Trophoblast cell (in vitro differentiated cells and primary cell): ENCODE measurements around the gene MRPL49.

Experiments used
- DNase-seq, 2 donors: peaks; one replicate each; pipeline ENCODE4 v3.0.0-alpha.2; 2016
- H2AFZ ChIP-seq: 2 replicates; pipeline ENCODE4 v1.6.1; 2013; ENCODE audit warnings: low read length, moderate library complexity, mild to moderate bottlenecking; ENCODE audit not compliant: insufficient read depth, poor library complexity
- H2AK5ac ChIP-seq: 2 replicates; pipeline ENCODE4 v1.6.1; 2013; ENCODE audit warnings: mild to moderate bottlenecking, low read length
- H2BK120ac ChIP-seq: 2 replicates; pipeline ENCODE4 v1.6.1; 2013; ENCODE audit warnings: low read length, mild to moderate bottlenecking, moderate library complexity; ENCODE audit not compliant: insufficient read depth, poor library complexity
- H2BK12ac ChIP-seq: 2 replicates; pipeline ENCODE4 v1.6.1; 2013; ENCODE audit warnings: mild to moderate bottlenecking, low read length, moderate library complexity
- H2BK5ac ChIP-seq: 2 replicates; pipeline ENCODE4 v1.6.1; 2013; ENCODE audit warnings: low read length, low read depth, moderate library complexity, mild to moderate bottlenecking; ENCODE audit not compliant: poor library complexity
- H3K14ac ChIP-seq: 2 replicates; pipeline ENCODE4 v1.6.1; 2013; ENCODE audit warnings: mild to moderate bottlenecking, low read length
- H3K18ac ChIP-seq: 2 replicates; pipeline ENCODE4 v1.6.1; 2013; ENCODE audit warnings: mild to moderate bottlenecking, low read length
- H3K23ac ChIP-seq: 2 replicates; pipeline ENCODE4 v1.6.1; 2013; ENCODE audit warnings: low read length
- H3K27ac ChIP-seq: 2 replicates; pipeline ENCODE4 v1.5.1; 2013; ENCODE audit warnings: low read depth, mild to moderate bottlenecking, inconsistent platforms, low read length, moderate library complexity
- H3K27me3 ChIP-seq: 2 replicates; pipeline ENCODE4 v1.6.1; 2013; ENCODE audit warnings: inconsistent platforms, mild to moderate bottlenecking, low read length, moderate library complexity; ENCODE audit not compliant: insufficient read depth
- H3K36me3 ChIP-seq, 2 experiments: 1 replicate in 1 of 2; 2 replicates in 1 of 2; pipeline ENCODE4 v1.6.1; 2013; ENCODE audit warnings: low read length in 2 of 2, mild to moderate bottlenecking in 2 of 2, moderate library complexity in 1 of 2; ENCODE audit not compliant: insufficient read depth in 2 of 2, control insufficient read depth in 1 of 2
- H3K4ac ChIP-seq: 2 replicates; pipeline ENCODE4 v1.6.1; 2013; ENCODE audit warnings: low read depth, mild to moderate bottlenecking, low read length, moderate library complexity
- H3K4me1 ChIP-seq, 2 experiments: 1 replicate in 1 of 2; 2 replicates in 1 of 2; pipeline ENCODE4 v1.6.1; 2013; ENCODE audit warnings: low read length in 2 of 2, mild to moderate bottlenecking in 2 of 2, moderate library complexity in 1 of 2; ENCODE audit not compliant: insufficient read depth in 2 of 2, control insufficient read depth in 1 of 2
- H3K4me2 ChIP-seq: 2 replicates; pipeline ENCODE4 v1.6.1; 2013; ENCODE audit warnings: inconsistent platforms, mild to moderate bottlenecking, low read length, moderate library complexity
- H3K4me3 ChIP-seq: 2 replicates; pipeline ENCODE4 v1.5.1; 2013; ENCODE audit warnings: mild to moderate bottlenecking, low read depth, low read length, inconsistent platforms
- H3K79me1 ChIP-seq: one replicate; pipeline ENCODE4 v1.6.1; 2013; ENCODE audit warnings: low read length
- H3K79me2 ChIP-seq: 2 replicates; pipeline ENCODE4 v1.6.1; 2013; ENCODE audit warnings: low read length, mild to moderate bottlenecking; ENCODE audit not compliant: control insufficient read depth, insufficient read depth, poor library complexity
- H3K9ac ChIP-seq: 2 replicates; pipeline ENCODE4 v1.6.1; 2013; ENCODE audit warnings: mild to moderate bottlenecking, low read length
- H3K9me3 ChIP-seq: 2 replicates; pipeline ENCODE4 v1.6.1; 2013; ENCODE audit warnings: low read depth, mild to moderate bottlenecking, control low read depth, inconsistent platforms, low read length; ENCODE audit not compliant: insufficient read depth
- H4K12ac ChIP-seq: 2 replicates; pipeline ENCODE4 v1.6.1; 2013; ENCODE audit warnings: low read depth, mild to moderate bottlenecking, low read length, moderate library complexity
- H4K8ac ChIP-seq: 2 replicates; pipeline ENCODE4 v1.6.1; 2013; ENCODE audit warnings: low read depth, mild to moderate bottlenecking, low read length, moderate library complexity
- H4K91ac ChIP-seq: one replicate; pipeline ENCODE4 v1.6.1; 2013; ENCODE audit warnings: low read depth, mild to moderate bottlenecking, low read length, moderate library complexity
- WGBS: extraction: QIAGEN DNeasy Blood & Tissue Kit; methylation state at CpG from one replicate; pipeline ENCODE4 v1.1.7; 2013; ENCODE audit warnings: missing lambda C conversion rate; ENCODE audit not compliant: insufficient read length, insufficient coverage; ENCODE audit errors: extremely low coverage; 5-methylcytosine and 5-hydroxymethylcytosine counted together

The MRPL49 gene

DNA sequence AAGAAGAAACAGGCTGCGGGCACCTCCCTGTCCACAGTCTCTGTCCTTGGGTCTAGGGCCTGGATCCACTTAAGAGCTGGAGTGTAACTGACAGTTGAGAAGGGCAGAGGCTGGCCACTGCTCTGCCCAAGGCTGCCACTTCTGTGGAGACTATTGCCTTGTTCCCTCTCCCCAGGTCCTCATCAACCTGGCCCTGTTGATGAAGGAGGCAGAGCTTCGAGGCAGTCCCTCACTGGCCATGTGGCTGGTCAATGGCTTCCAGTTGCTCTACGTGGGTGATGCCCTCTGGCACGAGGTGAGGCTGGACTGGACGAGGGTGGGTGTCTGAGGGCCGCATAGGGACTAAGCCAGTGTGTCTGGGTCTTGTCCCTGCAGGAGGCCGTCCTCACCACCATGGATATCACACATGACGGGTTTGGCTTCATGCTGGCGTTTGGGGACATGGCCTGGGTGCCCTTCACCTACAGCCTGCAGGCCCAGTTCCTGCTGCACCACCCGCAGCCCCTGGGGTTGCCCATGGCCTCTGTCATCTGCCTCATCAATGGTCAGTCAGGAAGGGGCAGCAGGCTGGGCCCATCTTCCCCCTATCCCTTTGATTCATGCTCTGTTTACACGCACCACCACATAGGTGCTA lies 7.5 kb upstream of the MRPL49 start:
- no peak overlapping the region for H3K23ac ChIP-seq
- H3K79me1 ChIP-seq, result peaks cover 18% of the 10 kb centered on the region
- peaks cover 28 to 39% of the 10 kb centered on the region in 2 experiments for H3K36me3 ChIP-seq
- H4K91ac ChIP-seq, result no peak overlapping the region
- H3K27ac ChIP-seq, result no peak overlapping the region
- H3K4ac ChIP-seq, result no peak overlapping the region
- no peak overlapping the region for H2AFZ ChIP-seq
- H3K9ac ChIP-seq, result no peak overlapping the region
- peaks cover 19% of the 10 kb centered on the region for H3K79me2 ChIP-seq
- no peak overlapping the region for H4K12ac ChIP-seq
- no peaks in the 10 kb centered on the region for H3K27me3 ChIP-seq
- no peak overlapping the region for H3K4me2 ChIP-seq
- H2AK5ac ChIP-seq, result no peak overlapping the region
- no peak overlapping the region for H2BK5ac ChIP-seq
- WGBS, result no CpG with 5 or more reads among the region's 11 CpGs
- H4K8ac ChIP-seq, result no peak overlapping the region
- H3K14ac ChIP-seq, result no peak overlapping the region
- H2BK120ac ChIP-seq, result no peak overlapping the region
- H3K4me1 ChIP-seq, result peaks cover 17 to 20% of the 10 kb centered on the region in 2 experiments
- no peak overlapping the region for H3K4me3 ChIP-seq
- no peak overlapping the region for H3K18ac ChIP-seq
- H3K9me3 ChIP-seq, result no peaks in the 10 kb centered on the region
- no peak overlapping the region for H2BK12ac ChIP-seq
- no peak for DNase-seq

DNA sequence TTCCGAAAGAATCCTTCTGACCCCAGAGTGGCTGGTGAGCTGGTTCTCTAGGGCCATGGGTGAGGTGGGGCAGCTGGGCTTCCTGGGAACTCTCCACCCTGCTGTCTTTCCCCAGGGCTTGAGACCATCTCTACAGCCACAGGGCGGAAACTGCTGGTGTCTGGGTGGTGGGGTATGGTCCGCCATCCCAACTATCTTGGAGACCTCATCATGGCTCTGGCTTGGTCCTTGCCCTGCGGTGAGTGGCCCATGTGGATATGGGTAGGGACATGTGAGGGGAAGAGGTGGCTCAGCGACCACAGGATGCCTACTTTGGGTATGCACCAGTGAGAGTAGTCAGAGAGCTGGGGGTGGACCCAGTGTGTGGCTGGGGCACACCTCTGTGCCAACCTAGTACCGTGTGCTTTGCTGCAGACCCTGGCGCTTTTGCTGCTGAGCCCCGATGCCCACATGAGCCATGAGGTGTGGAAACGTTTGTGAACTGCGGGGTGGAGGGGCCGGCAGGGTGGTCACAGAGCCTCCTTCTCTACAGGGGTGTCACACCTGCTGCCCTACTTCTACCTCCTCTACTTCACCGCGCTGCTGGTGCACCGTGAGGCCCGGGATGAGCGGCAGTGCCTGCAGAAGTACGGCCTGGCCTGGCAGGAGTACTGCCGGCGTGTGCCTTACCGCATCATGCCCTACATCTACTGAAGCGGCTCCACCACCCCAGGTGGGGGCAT lies 6.6 kb upstream of the MRPL49 start:
- Histone ChIP-seq H2BK120ac (no peak overlapping the region), H4K8ac (no peak overlapping the region), H2AFZ (no peak overlapping the region), H2BK12ac (no peak overlapping the region), H3K4me3 (peak overlapping the region; percentile 10), H3K36me3 (peaks cover 34 to 45% of the 10 kb centered on the region in 2 experiments), H3K14ac (no peak overlapping the region), H3K4me2 (no peak overlapping the region), H3K4me1 (peaks cover 17 to 20% of the 10 kb centered on the region in 2 experiments), H4K12ac (no peak overlapping the region), H3K18ac (no peak overlapping the region), H3K27ac (no peak overlapping the region), H3K79me2 (peaks cover 19% of the 10 kb centered on the region), H3K4ac (no peak overlapping the region), H3K9ac (no peak overlapping the region), H3K9me3 (no peaks in the 10 kb centered on the region), H3K79me1 (peaks cover 18% of the 10 kb centered on the region), H3K23ac (no peak overlapping the region), H2AK5ac (no peak overlapping the region), H4K91ac (no peak overlapping the region), H3K27me3 (no peaks in the 10 kb centered on the region), H2BK5ac (no peak overlapping the region)
- no CpG with 5 or more reads among the region's 21 CpGs for WGBS
- DNase-seq, result no peak

DNA sequence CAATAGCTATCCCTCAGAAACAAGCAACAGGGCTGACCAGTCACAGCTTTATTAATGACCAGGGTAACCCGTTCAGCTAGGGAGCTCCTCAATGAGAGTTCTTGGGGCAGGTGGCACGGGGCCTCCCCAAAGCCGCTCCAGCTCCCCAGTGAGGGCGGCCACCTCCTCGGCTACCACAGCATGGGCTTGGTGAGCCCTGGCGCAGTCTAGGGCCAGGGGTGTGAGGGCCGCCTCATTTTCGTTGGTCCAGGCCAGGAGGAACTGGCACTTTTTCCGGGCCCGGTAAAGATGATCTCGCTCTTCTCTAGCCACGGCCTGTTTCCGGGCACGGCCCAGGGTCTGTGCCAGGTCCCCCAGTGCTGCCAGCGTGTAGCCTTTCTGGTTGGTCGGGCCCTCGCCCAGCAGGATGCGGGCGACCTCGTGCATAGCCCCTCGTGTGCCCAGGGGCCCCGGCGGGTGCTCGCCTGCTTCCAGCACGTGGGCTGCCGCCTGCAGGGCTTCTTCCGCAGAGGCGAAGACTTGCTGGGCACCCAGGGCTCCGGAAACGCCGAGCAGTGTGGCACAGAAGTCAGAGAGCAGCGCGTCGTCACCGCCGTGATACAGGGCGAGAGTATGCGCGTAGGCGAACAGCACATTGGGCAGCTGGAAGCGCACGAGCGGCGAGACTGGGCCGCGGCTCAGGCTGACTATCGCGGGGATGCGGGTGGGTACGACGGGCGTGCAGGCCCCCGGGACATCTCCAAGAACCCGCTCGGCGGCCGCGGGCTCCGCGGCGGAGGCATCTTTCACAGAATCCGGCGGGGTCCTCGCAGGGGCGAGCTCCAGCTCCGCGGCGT lies 5.5 kb upstream of the MRPL49 start:
- H3K9me3 ChIP-seq, result no peaks in the 10 kb centered on the region
- peak overlapping the region; percentile 93 for H3K9ac ChIP-seq
- peak overlapping the region; percentile 95 for H4K8ac ChIP-seq
- peaks cover 21% of the 10 kb centered on the region for H3K79me1 ChIP-seq
- peak overlapping the region; percentile 50 for H3K18ac ChIP-seq
- H3K4me1 ChIP-seq, result peaks cover 14 to 19% of the 10 kb centered on the region in 2 experiments
- peak overlapping the region; percentile 66 for H2AFZ ChIP-seq
- H3K23ac ChIP-seq, result no peak overlapping the region
- peak overlapping the region; percentile 86 for H3K4me3 ChIP-seq
- H4K12ac ChIP-seq, result peak overlapping the region; percentile 94
- peak; percentile 85 to 86 for DNase-seq
- H3K79me2 ChIP-seq, result peaks cover 23% of the 10 kb centered on the region
- peak overlapping the region; percentile 78 for H3K14ac ChIP-seq
- peaks cover 38 to 47% of the 10 kb centered on the region in 2 experiments for H3K36me3 ChIP-seq
- WGBS, result no CpG with 5 or more reads among the region's 68 CpGs
- peak overlapping the region; percentile 74 for H4K91ac ChIP-seq
- H3K4me2 ChIP-seq, result peak overlapping the region; percentile 90
- no peak overlapping the region for H2BK12ac ChIP-seq
- no peaks in the 10 kb centered on the region for H3K27me3 ChIP-seq
- H3K4ac ChIP-seq, result peak overlapping the region; percentile 74
- H2BK120ac ChIP-seq, result peak overlapping the region; percentile 40
- peak overlapping the region; percentile 73 for H2AK5ac ChIP-seq
- H2BK5ac ChIP-seq, result peak overlapping the region; percentile 12
- H3K27ac ChIP-seq, result peak overlapping the region; percentile 63
